ENCODE data around the gene EWSR1. TPM values are rescaled to one million over a fixed set of nuclear protein-coding genes. Genes with fewer than 3 reads are reported as not detected.

The EWSR1 gene
- total and polyA plus RNA-seq, 2 of the 4 experiments (the other 2 are of a cell fraction): 243 to 518 TPM

DNA sequence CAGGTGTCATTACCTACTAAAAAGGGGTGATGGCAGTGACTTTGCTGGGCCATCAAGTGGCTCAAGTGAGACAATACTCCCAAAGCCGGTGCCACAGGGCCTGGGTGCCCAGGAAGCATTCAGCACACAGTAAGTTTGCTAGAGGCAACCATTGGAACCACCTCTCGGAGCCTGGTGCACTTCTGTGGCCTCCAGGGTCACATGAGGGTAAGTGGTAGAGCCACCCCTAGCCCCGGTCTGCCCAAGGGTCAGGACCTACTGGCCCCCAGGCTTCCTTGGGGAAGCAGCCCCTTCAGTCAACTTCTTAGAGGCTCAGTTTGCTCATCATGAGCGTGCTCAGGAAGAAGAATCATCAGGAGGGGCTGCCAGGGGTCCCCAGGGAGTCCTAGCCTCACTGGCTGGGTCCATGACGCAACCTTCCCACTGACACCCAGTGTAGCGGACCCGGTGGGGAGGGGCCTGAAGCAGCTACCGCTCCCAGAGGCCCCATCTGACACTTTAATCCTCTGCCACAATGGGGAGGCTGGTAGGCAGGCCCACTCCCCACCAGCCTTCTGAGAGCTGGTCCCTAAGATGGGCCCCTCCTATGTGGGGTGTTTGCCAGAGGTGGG, 64.9 kb downstream of the EWSR1 start:
- DNase-seq (no peak), ATAC-seq (ENCODE audit: low read depth) (no peak)
- Histone ChIP-seq H2AFZ (replicated peaks; ENCODE audit: low read length, poor library complexity) (no peak overlapping the region), H3K9me1 (ENCODE audit: insufficient read depth, low read length) (peaks cover 5% of the 10 kb centered on the region; the same call in 1 of the 2 replicates), H3K27me3 (ENCODE audit: control insufficient read depth, insufficient read depth, low read length) (no peaks in the 10 kb centered on the region), H3K18ac (ENCODE audit: low read depth, low read length) (no peak overlapping the region), H3K36me3 (ENCODE audit: control insufficient read depth, insufficient read depth, low read length) (peaks cover 45% of the 10 kb centered on the region), H3K9ac (ENCODE audit: low read depth, low read length) (no peak overlapping the region), H2AK9ac (replicated peaks; ENCODE audit: low read depth, low read length, poor library complexity) (no peak overlapping the region), H2BK15ac (ENCODE audit: low read depth, low read length) (no peak overlapping the region), H3K4me3 (ENCODE audit: insufficient read depth, low read depth, low read length) (no peak overlapping the region), H3K9me3 (ENCODE audit: control insufficient read depth, insufficient read depth, low read length) (no peaks in the 10 kb centered on the region), H3K27ac (ENCODE audit: insufficient read depth, low read length) (no peak overlapping the region), H3K4me1 (ENCODE audit: control insufficient read depth, insufficient read depth, low read length) (peaks cover 9% of the 10 kb centered on the region), H4K91ac (ENCODE audit: insufficient read depth, low read depth, low read length) (no peak overlapping the region), H3K4ac (ENCODE audit: low read depth, low read length) (no peak overlapping the region), H3K56ac (ENCODE audit: extremely low read depth, insufficient read depth, low read length) (no peak overlapping the region), H4K20me1 (ENCODE audit: insufficient read depth, low read length) (no peaks in the 10 kb centered on the region; the same call in none of the 2 replicates), H3K79me1 (ENCODE audit: low read depth in 1 of 2, low read length in 2 of 2) (peaks cover 0 to 3% of the 10 kb centered on the region in 2 experiments; a peak in 1 of 4 replicates), H4K8ac (ENCODE audit: low read depth in 2 of 2, low read length in 2 of 2) (no peak overlapping the region), H2AK5ac (ENCODE audit: low read depth, low read length) (no peak overlapping the region), H3K4me2 (ENCODE audit: low read depth, low read length) (no peak overlapping the region), H2BK5ac (ENCODE audit: low read depth, low read length, poor library complexity, severe bottlenecking) (no peak overlapping the region), H2BK20ac (ENCODE audit: low read depth, low read length) (no peak overlapping the region), H3K14ac (replicated peaks; ENCODE audit: low read depth, low read length) (no peak overlapping the region), H2BK120ac (ENCODE audit: low read depth, low read length) (no peak overlapping the region), H3K23ac (ENCODE audit: low read depth, low read length) (no peak overlapping the region), H4K5ac (ENCODE audit: low read depth, low read length) (no peak overlapping the region)
- BruUV-seq (replicated peaks): no TSS peak
- TF ChIP-seq MAZ (IDR thresholded peaks at IDR 0.05; ENCODE audit: borderline replicate concordance, low read depth, low read length) (no peak), CEBPB (IDR thresholded peaks at IDR 0.05; ENCODE audit: low read depth, low read length) (no peak), SMC3 (IDR thresholded peaks at IDR 0.05; ENCODE audit: low read depth, low read length) (no peak), CHD1 (IDR thresholded peaks at IDR 0.05; ENCODE audit: low read depth, low read length) (no peak), BHLHE40 (IDR thresholded peaks at IDR 0.05; ENCODE audit: low read depth, low read length) (no peak), POLR2A (IDR thresholded peaks at IDR 0.05; ENCODE audit: low read depth, low read length) (no peak), RAD21 (IDR thresholded peaks at IDR 0.05; ENCODE audit: low read length) (no peak), MXI1 (IDR thresholded peaks at IDR 0.05; ENCODE audit: borderline replicate concordance, low read depth, low read length) (no peak), FOS (IDR thresholded peaks at IDR 0.05; ENCODE audit: low read depth, low read length) (no peak), NFE2L2 (IDR thresholded peaks at IDR 0.05; ENCODE audit: low read depth, low read length) (no peak), MAFK (IDR thresholded peaks at IDR 0.05; ENCODE audit: low read depth, low read length) (no peak), RCOR1 (IDR thresholded peaks at IDR 0.05; ENCODE audit: insufficient replicate concordance, low read length) (no peak), RFX5 (IDR thresholded peaks at IDR 0.05; ENCODE audit: low read depth, low read length) (no peak)
- TF ChIP-seq, protein P1, sequence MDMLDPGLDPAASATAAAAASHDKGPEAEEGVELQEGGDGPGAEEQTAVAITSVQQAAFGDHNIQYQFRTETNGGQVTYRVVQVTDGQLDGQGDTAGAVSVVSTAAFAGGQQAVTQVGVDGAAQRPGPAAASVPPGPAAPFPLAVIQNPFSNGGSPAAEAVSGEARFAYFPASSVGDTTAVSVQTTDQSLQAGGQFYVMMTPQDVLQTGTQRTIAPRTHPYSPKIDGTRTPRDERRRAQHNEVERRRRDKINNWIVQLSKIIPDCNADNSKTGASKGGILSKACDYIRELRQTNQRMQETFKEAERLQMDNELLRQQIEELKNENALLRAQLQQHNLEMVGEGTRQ (IDR thresholded peaks at IDR 0.05; ENCODE audit: low read depth, low read length): no peak
- TF ChIP-seq, protein P2, sequence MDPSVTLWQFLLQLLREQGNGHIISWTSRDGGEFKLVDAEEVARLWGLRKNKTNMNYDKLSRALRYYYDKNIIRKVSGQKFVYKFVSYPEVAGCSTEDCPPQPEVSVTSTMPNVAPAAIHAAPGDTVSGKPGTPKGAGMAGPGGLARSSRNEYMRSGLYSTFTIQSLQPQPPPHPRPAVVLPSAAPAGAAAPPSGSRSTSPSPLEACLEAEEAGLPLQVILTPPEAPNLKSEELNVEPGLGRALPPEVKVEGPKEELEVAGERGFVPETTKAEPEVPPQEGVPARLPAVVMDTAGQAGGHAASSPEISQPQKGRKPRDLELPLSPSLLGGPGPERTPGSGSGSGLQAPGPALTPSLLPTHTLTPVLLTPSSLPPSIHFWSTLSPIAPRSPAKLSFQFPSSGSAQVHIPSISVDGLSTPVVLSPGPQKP (IDR thresholded peaks at IDR 0.05; ENCODE audit: borderline replicate concordance, low read depth, low read length): no peak
- TF ChIP-seq, protein P3, sequence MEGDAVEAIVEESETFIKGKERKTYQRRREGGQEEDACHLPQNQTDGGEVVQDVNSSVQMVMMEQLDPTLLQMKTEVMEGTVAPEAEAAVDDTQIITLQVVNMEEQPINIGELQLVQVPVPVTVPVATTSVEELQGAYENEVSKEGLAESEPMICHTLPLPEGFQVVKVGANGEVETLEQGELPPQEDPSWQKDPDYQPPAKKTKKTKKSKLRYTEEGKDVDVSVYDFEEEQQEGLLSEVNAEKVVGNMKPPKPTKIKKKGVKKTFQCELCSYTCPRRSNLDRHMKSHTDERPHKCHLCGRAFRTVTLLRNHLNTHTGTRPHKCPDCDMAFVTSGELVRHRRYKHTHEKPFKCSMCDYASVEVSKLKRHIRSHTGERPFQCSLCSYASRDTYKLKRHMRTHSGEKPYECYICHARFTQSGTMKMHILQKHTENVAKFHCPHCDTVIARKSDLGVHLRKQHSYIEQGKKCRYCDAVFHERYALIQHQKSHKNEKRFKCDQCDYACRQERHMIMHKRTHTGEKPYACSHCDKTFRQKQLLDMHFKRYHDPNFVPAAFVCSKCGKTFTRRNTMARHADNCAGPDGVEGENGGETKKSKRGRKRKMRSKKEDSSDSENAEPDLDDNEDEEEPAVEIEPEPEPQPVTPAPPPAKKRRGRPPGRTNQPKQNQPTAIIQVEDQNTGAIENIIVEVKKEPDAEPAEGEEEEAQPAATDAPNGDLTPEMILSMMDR (conservative IDR thresholded peaks at IDR 0.05; ENCODE audit: low read depth, low read length): no peak
- dilution Hi-C loops (cut with HindIII; ENCODE audit: low sequenced_read_pairs, unreplicated experiment): no loop called here
- intact Hi-C loops (cut with micrococcal nuclease): no loop called here
- in situ Hi-C loops (cut with MboI; ENCODE audit: low sequenced_read_pairs): no loop called here
- WGBS, 2 experiments (ENCODE audit: extremely low coverage in 2 of 2, insufficient read length in 1 of 2): 91% methylated on average over 7 of the region's 8 CpGs; no CpG with 5 or more reads in 1 of the 2 experiments
- POLR2A ChIA-PET (ENCODE audit: unreplicated experiment): no interaction called here
- CTCF ChIA-PET: no interaction called here

Data from IMR-90 (cell line).